Esophagus squamous epithelium (tissue), 5 donors: ENCODE results near the gene SLC11A1. TPM values are rescaled to one million over a fixed set of nuclear protein-coding genes. Genes with fewer than 3 reads are reported as not detected.

ENCODE experiments used
- DNase-seq: peaks from one replicate; lab custom pipeline; 2025; lab: John Stamatoyannopoulos, UW
- H3K27ac ChIP-seq, 4 donors: fragments of 200-600 bp; sonication (generic); one replicate each; pipeline ENCODE4 v1.5.1; 2016 to 2019; ENCODE audit warnings: mild to moderate bottlenecking in 1 of 4
- H3K27me3 ChIP-seq, 4 donors: fragments of 200-600 bp; sonication (generic); 1 replicate in 3 of 4; 2 replicates in 1 of 4; pipeline versions ENCODE4 v1.5.1 to v1.6.0; 2017 to 2021; ENCODE audit warnings: antibody characterized with exemption in 1 of 4
- H3K36me3 ChIP-seq, 3 donors: fragments of 200-600 bp; sonication (generic); one replicate each; pipeline ENCODE4 v1.5.1; 2016 to 2019
- H3K4me1 ChIP-seq, 3 donors: fragments of 200-600 bp; sonication (generic); one replicate each; pipeline ENCODE4 v1.5.1; 2017 to 2019
- H3K4me3 ChIP-seq, 4 donors: fragments of 200-600 bp; sonication (generic); 1 replicate in 3 of 4; 2 replicates in 1 of 4; pipeline ENCODE4 v1.5.1; 2016 to 2019; ENCODE audit warnings: mild to moderate bottlenecking in 2 of 4, moderate library complexity in 1 of 4
- H3K9me3 ChIP-seq, 3 donors: fragments of 200-600 bp; sonication (generic); one replicate each; pipeline ENCODE4 v1.5.1; 2016 to 2019
- POLR2A ChIP-seq, 4 donors: fragments of 450-650 bp; IDR thresholded peaks; one replicate each; pipeline ENCODE4 v1.6.1; 2017; ENCODE audit warnings: antibody characterized with exemption in 4 of 4, mild to moderate bottlenecking in 4 of 4, moderate library complexity in 3 of 4
- WGBS, 2 donors: methylation state at CpG; one replicate each; pipeline ENCODE4 v1.1.5; 2018; 5-methylcytosine and 5-hydroxymethylcytosine counted together
- intact Hi-C: fragments of 100-400 bp; cut with DNase I; formaldehyde crosslinking; loops from one replicate; pipeline ENCODE4 v1.15.0; 2022
- total RNA-seq, 4 donors: library from RNA; depleted of rRNA; stranded (reverse); fragments of >200 nt; gene quantifications; one replicate each; pipeline ENCODE4 v1.1.0, GENCODE V29; 2016
- TF ChIP-seq, protein P1 (sequence below), 6 experiments: fragments of 450-650 bp in 4 of 6; fragments of 200-600 bp in 2 of 6; sonication (generic) in 2 of 6; IDR thresholded peaks; one replicate each; pipeline ENCODE4 v1.5.1; 2016 to 2019; ENCODE audit warnings: antibody characterized with exemption in 6 of 6, mild to moderate bottlenecking in 4 of 6, moderate library complexity in 4 of 6
- donor health status: DM: yes; HTN: yes; CAD: no.

The SLC11A1 gene
- total RNA-seq, 4 donors from 2014 or later: 1.7 to 10.6 (median 8.7) TPM

DNA sequence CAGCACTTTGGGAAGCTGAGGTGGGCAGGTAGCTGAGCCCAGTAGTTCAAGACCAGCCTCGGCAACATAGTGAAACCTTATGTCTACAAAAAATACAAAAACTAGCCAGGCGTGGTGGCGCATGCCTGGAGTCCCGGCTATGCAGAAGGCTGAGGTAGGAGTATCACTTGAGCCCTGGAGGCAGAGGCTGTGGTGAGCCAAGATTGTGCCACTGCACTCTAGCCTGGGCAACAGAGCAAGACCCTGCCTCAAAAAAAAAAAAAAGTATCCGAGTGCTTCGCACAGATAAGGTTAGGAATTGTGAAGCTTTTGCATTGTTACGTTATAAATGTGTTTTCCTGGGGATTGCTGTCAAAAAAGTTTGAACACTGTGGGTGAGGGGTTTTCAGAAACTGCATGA, 21.7 kb downstream of the SLC11A1 start:
- Histone ChIP-seq H3K4me1 (peaks cover 48 to 78% (median 57%) of the 10 kb centered on the region in 3 donors), H3K4me3 (no peak overlapping the region), H3K27ac (peak overlapping the region; percentile 8 to 95 (median 89)), H3K36me3 (peaks cover 24 to 43% (median 33%) of the 10 kb centered on the region in 3 donors), H3K9me3 (no peaks in the 10 kb centered on the region), H3K27me3 (no peaks in the 10 kb centered on the region)
- DNase-seq: no peak
- TF ChIP-seq POLR2A (IDR thresholded peaks at IDR 0.05): no peak
- TF ChIP-seq, protein P1, sequence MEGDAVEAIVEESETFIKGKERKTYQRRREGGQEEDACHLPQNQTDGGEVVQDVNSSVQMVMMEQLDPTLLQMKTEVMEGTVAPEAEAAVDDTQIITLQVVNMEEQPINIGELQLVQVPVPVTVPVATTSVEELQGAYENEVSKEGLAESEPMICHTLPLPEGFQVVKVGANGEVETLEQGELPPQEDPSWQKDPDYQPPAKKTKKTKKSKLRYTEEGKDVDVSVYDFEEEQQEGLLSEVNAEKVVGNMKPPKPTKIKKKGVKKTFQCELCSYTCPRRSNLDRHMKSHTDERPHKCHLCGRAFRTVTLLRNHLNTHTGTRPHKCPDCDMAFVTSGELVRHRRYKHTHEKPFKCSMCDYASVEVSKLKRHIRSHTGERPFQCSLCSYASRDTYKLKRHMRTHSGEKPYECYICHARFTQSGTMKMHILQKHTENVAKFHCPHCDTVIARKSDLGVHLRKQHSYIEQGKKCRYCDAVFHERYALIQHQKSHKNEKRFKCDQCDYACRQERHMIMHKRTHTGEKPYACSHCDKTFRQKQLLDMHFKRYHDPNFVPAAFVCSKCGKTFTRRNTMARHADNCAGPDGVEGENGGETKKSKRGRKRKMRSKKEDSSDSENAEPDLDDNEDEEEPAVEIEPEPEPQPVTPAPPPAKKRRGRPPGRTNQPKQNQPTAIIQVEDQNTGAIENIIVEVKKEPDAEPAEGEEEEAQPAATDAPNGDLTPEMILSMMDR (IDR thresholded peaks at IDR 0.05): no peak
- intact Hi-C loops: loop anchor here (10.0 kb wide), 1 partner anchor 251 kb away; the partner anchor contains the start of genes BCS1L and ZNF142
- 61% methylated on average over 6 to 7 of the region's 7 CpGs for WGBS, 2 donors

DNA sequence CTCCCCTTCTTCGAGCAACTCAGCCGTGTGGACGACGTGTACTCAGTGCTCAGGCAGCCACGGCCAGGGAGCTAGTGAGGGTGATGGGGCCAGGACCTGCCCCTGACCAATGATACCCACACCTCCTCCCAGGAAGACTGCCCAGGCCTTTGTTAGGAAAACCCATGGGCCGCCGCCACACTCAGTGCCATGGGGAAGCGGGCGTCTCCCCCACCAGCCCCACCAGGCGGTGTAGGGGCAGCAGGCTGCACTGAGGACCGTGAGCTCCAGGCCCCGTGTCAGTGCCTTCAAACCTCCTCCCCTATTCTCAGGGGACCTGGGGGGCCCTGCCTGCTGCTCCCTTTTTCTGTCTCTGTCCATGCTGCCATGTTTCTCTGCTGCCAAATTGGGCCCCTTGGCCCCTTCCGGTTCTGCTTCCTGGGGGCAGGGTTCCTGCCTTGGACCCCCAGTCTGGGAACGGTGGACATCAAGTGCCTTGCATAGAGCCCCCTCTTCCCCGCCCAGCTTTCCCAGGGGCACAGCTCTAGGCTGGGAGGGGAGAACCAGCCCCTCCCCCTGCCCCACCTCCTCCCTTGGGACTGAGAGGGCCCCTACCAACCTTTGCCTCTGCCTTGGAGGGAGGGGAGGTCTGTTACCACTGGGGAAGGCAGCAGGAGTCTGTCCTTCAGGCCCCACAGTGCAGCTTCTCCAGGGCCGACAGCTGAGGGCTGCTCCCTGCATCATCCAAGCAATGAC, 22.4 kb downstream of the SLC11A1 start:
- Histone ChIP-seq H3K36me3 (peaks cover 24 to 43% (median 33%) of the 10 kb centered on the region in 3 donors), H3K27me3 (no peaks in the 10 kb centered on the region), H3K27ac (peak overlapping the region; percentile 82 to 95 (median 89)), H3K4me3 (no peak overlapping the region), H3K4me1 (peaks cover 48 to 73% (median 57%) of the 10 kb centered on the region in 3 donors), H3K9me3 (no peaks in the 10 kb centered on the region)
- no peak for DNase-seq
- WGBS, 2 donors: 50 to 61% methylated on average over 2 to 4 of the region's 16 CpGs
- intact Hi-C loops: loop anchor here (10.0 kb wide), 1 partner anchor 250 kb away; the partner anchor contains the start of genes BCS1L and ZNF142
- TF ChIP-seq POLR2A (IDR thresholded peaks at IDR 0.05): no peak
- TF ChIP-seq, protein P1 (IDR thresholded peaks at IDR 0.05): no peak

DNA sequence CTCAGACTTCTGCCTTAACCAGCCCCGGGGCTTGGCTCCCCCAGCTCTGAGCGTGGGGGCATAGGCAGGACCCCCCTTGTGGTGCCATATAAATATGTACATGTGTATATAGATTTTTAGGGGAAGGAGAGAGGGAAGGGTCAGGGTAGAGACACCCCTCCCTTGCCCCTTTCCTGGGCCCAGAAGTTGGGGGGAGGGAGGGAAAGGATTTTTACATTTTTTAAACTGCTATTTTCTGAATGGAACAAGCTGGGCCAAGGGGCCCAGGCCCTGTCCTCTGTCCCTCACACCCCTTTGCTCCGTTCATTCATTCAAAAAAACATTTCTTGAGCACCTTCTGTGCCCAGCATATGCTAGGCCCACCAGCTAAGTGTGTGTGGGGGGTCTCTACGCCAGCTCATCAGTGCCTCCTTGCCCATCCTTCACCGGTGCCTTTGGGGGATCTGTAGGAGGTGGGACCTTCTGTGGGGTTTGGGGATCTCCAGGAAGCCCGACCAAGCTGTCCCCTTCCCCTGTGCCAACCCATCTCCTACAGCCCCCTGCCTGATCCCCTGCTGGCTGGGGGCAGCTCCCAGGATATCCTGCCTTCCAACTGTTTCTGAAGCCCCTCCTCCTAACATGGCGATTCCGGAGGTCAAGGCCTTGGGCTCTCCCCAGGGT, 23.1 kb downstream of the SLC11A1 start:
- TF ChIP-seq, protein P1 (IDR thresholded peaks at IDR 0.05): no peak
- no peak for TF ChIP-seq POLR2A (IDR thresholded peaks at IDR 0.05)
- DNase-seq: no peak
- Histone ChIP-seq H3K27me3 (no peaks in the 10 kb centered on the region), H3K4me1 (peaks cover 48 to 73% (median 57%) of the 10 kb centered on the region in 3 donors), H3K9me3 (no peaks in the 10 kb centered on the region), H3K4me3 (peak overlapping the region in 3 of 4 donors; percentile 44 to 68 (median 47)), H3K36me3 (peaks cover 24 to 43% (median 33%) of the 10 kb centered on the region in 3 donors), H3K27ac (peak overlapping the region; percentile 82 to 95 (median 89))
- intact Hi-C loops: loop anchor here (10.0 kb wide), 1 partner anchor 250 kb away; the partner anchor contains the start of genes BCS1L and ZNF142
- 47 to 55% methylated on average over 5 to 8 of the region's 8 CpGs for WGBS, 2 donors

DNA sequence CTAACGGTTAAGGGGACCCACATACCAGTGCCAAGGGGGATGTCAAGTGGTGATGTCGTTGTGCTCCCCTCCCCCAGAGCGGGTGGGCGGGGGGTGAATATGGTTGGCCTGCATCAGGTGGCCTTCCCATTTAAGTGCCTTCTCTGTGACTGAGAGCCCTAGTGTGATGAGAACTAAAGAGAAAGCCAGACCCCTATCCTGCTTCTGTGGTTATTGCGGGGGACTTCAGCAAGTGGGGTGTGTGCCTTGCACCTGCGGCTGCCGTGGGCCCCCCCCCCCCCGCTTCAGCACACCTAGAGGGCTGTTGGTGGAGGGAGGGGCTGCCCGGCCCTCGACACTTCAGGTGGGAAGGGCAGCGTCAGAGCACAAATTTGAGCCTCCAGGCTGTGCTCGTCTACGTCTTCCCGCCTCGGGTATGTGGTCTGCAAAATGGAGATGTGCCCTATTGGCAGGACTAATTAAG, 23.7 kb downstream of the SLC11A1 start:
- Histone ChIP-seq H3K4me3 (peak overlapping the region; percentile 11 to 68 (median 46)), H3K36me3 (peaks cover 24 to 43% (median 33%) of the 10 kb centered on the region in 3 donors), H3K9me3 (no peaks in the 10 kb centered on the region), H3K27ac (peak overlapping the region; percentile 82 to 95 (median 89)), H3K27me3 (no peaks in the 10 kb centered on the region), H3K4me1 (peaks cover 48 to 71% (median 57%) of the 10 kb centered on the region in 3 donors)
- intact Hi-C loops: loop anchor here (10.0 kb wide), 1 partner anchor 249 kb away; the partner anchor contains the start of genes BCS1L and ZNF142
- WGBS, 2 donors: 20% methylated on average over 1 of the region's 15 CpGs; no CpG with 5 or more reads in 1 of the 2 donors
- TF ChIP-seq, protein P1 (IDR thresholded peaks at IDR 0.05): peak in 1 of 6 experiments; percentile 22
- no peak for TF ChIP-seq POLR2A (IDR thresholded peaks at IDR 0.05)
- no peak for DNase-seq
